ENCODE data around the gene HSPD1.
"Not testable (repeated sequence)": the region's sequence is repeated elsewhere in the genome, so short reads cannot be mapped to it uniquely, and the experiment has no call there.

GRCh38 chr2:197450935-197451358, 48.7 kb downstream of the HSPD1 start:
- TF ChIP-seq CTCF (IDR thresholded peaks at IDR 0.05; ENCODE audit: borderline replicate concordance, extremely low read depth, low read length, poor library complexity, severe bottlenecking); EZH2 (IDR thresholded peaks at IDR 0.05; ENCODE audit: borderline replicate concordance, low read depth, low read length, severe bottlenecking): not testable (repeated sequence)

Data from DND-41 (cell line).